Measurements from ENCODE around the gene DDHD1. TPM values are rescaled to one million over a fixed set of nuclear protein-coding genes. Genes with fewer than 3 reads are reported as not detected.

Gene DDHD1
- total RNA-seq, 1 experiment from 2014 or later: 20.0 TPM

DNA sequence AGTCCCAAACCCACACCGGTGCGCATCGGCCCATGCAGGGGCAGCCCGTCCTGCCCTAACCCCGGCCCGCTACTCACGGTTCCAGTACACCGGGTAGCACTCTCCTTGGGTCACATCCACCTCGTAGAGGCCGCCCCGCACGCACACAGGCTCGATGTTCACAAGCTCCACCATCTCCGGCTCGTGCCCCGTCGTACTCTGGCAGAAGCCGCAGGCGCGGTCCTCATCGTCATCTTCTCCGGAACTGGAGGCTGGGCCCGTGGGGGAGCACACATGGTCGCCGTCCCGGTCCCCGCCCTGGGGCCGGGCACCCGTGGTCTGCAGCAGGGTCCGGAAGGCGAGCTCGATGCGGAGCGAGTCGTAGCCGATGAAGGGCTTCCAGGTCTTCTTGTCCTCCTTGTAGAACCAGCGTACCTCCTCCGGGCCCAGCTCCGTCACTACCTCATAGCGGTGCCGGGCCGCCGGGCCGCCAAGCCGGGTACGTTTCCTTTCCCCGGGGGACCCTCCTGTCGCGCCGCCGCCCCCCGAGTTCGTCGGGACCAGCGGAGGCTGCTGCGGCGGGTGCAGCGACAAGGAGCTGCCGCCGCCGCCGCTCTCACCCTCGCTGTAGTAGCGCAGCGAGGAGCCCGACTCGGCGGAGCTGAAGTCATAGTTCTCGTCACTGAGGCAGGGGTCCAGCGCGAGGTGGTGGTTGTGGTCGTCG is 788 bp downstream of the DDHD1 start (continued):
- TF ChIP-seq, protein P1, sequence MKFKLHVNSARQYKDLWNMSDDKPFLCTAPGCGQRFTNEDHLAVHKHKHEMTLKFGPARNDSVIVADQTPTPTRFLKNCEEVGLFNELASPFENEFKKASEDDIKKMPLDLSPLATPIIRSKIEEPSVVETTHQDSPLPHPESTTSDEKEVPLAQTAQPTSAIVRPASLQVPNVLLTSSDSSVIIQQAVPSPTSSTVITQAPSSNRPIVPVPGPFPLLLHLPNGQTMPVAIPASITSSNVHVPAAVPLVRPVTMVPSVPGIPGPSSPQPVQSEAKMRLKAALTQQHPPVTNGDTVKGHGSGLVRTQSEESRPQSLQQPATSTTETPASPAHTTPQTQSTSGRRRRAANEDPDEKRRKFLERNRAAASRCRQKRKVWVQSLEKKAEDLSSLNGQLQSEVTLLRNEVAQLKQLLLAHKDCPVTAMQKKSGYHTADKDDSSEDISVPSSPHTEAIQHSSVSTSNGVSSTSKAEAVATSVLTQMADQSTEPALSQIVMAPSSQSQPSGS (CRISPR knock-in tag; IDR thresholded peaks at IDR 0.05; ENCODE audit: borderline replicate concordance, low read depth): no peak
- no peak for TF ChIP-seq MXD4 (CRISPR knock-in tag; IDR thresholded peaks at IDR 0.05; ENCODE audit: borderline replicate concordance)
- TF ChIP-seq, protein P2, sequence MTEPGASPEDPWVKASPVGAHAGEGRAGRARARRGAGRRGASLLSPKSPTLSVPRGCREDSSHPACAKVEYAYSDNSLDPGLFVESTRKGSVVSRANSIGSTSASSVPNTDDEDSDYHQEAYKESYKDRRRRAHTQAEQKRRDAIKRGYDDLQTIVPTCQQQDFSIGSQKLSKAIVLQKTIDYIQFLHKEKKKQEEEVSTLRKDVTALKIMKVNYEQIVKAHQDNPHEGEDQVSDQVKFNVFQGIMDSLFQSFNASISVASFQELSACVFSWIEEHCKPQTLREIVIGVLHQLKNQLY (CRISPR knock-in tag; IDR thresholded peaks at IDR 0.05): no peak
- TF ChIP-seq NR1H2 (CRISPR knock-in tag; IDR thresholded peaks at IDR 0.05): no peak
- TF ChIP-seq, protein P3, sequence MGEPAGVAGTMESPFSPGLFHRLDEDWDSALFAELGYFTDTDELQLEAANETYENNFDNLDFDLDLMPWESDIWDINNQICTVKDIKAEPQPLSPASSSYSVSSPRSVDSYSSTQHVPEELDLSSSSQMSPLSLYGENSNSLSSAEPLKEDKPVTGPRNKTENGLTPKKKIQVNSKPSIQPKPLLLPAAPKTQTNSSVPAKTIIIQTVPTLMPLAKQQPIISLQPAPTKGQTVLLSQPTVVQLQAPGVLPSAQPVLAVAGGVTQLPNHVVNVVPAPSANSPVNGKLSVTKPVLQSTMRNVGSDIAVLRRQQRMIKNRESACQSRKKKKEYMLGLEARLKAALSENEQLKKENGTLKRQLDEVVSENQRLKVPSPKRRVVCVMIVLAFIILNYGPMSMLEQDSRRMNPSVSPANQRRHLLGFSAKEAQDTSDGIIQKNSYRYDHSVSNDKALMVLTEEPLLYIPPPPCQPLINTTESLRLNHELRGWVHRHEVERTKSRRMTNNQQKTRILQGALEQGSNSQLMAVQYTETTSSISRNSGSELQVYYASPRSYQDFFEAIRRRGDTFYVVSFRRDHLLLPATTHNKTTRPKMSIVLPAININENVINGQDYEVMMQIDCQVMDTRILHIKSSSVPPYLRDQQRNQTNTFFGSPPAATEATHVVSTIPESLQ (CRISPR knock-in tag; IDR thresholded peaks at IDR 0.05): no peak
- TF ChIP-seq E2F1 (CRISPR knock-in tag; IDR thresholded peaks at IDR 0.05): no peak
- TF ChIP-seq OVOL2 (CRISPR knock-in tag; IDR thresholded peaks at IDR 0.05; ENCODE audit: borderline replicate concordance): no peak
- no peak for TF ChIP-seq CBFB (CRISPR knock-in tag; IDR thresholded peaks at IDR 0.05; ENCODE audit: low read depth)
- no peak for TF ChIP-seq MYBL2 (CRISPR knock-in tag; IDR thresholded peaks at IDR 0.05)
- TF ChIP-seq, protein P4, sequence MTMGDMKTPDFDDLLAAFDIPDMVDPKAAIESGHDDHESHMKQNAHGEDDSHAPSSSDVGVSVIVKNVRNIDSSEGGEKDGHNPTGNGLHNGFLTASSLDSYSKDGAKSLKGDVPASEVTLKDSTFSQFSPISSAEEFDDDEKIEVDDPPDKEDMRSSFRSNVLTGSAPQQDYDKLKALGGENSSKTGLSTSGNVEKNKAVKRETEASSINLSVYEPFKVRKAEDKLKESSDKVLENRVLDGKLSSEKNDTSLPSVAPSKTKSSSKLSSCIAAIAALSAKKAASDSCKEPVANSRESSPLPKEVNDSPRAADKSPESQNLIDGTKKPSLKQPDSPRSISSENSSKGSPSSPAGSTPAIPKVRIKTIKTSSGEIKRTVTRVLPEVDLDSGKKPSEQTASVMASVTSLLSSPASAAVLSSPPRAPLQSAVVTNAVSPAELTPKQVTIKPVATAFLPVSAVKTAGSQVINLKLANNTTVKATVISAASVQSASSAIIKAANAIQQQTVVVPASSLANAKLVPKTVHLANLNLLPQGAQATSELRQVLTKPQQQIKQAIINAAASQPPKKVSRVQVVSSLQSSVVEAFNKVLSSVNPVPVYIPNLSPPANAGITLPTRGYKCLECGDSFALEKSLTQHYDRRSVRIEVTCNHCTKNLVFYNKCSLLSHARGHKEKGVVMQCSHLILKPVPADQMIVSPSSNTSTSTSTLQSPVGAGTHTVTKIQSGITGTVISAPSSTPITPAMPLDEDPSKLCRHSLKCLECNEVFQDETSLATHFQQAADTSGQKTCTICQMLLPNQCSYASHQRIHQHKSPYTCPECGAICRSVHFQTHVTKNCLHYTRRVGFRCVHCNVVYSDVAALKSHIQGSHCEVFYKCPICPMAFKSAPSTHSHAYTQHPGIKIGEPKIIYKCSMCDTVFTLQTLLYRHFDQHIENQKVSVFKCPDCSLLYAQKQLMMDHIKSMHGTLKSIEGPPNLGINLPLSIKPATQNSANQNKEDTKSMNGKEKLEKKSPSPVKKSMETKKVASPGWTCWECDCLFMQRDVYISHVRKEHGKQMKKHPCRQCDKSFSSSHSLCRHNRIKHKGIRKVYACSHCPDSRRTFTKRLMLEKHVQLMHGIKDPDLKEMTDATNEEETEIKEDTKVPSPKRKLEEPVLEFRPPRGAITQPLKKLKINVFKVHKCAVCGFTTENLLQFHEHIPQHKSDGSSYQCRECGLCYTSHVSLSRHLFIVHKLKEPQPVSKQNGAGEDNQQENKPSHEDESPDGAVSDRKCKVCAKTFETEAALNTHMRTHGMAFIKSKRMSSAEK (CRISPR knock-in tag; IDR thresholded peaks at IDR 0.05; ENCODE audit: borderline replicate concordance): no peak
- no peak for TF ChIP-seq ZNF423 (CRISPR knock-in tag; IDR thresholded peaks at IDR 0.05)
- no peak for TF ChIP-seq HMGA2 (CRISPR knock-in tag; IDR thresholded peaks at IDR 0.05)
- no peak for TF ChIP-seq TCF7 (CRISPR knock-in tag; IDR thresholded peaks at IDR 0.05; ENCODE audit: low read depth)
- TF ChIP-seq KAT7 (CRISPR knock-in tag; IDR thresholded peaks at IDR 0.05; ENCODE audit: borderline replicate concordance): no peak
- no peak for TF ChIP-seq CTCF (IDR thresholded peaks at IDR 0.05)
- TF ChIP-seq E2F5 (CRISPR knock-in tag; IDR thresholded peaks at IDR 0.05): 0 out of 2 replicates have a peak, but pooled peaks have one; percentile 41
- TF ChIP-seq, protein P5, sequence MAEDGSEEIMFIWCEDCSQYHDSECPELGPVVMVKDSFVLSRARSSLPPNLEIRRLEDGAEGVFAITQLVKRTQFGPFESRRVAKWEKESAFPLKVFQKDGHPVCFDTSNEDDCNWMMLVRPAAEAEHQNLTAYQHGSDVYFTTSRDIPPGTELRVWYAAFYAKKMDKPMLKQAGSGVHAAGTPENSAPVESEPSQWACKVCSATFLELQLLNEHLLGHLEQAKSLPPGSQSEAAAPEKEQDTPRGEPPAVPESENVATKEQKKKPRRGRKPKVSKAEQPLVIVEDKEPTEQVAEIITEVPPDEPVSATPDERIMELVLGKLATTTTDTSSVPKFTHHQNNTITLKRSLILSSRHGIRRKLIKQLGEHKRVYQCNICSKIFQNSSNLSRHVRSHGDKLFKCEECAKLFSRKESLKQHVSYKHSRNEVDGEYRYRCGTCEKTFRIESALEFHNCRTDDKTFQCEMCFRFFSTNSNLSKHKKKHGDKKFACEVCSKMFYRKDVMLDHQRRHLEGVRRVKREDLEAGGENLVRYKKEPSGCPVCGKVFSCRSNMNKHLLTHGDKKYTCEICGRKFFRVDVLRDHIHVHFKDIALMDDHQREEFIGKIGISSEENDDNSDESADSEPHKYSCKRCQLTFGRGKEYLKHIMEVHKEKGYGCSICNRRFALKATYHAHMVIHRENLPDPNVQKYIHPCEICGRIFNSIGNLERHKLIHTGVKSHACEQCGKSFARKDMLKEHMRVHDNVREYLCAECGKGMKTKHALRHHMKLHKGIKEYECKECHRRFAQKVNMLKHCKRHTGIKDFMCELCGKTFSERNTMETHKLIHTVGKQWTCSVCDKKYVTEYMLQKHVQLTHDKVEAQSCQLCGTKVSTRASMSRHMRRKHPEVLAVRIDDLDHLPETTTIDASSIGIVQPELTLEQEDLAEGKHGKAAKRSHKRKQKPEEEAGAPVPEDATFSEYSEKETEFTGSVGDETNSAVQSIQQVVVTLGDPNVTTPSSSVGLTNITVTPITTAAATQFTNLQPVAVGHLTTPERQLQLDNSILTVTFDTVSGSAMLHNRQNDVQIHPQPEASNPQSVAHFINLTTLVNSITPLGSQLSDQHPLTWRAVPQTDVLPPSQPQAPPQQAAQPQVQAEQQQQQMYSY (CRISPR knock-in tag; IDR thresholded peaks at IDR 0.05): peak; percentile 21; the same call in 1 of the 2 replicates
- TF ChIP-seq ERG (CRISPR knock-in tag; IDR thresholded peaks at IDR 0.05): no peak
- TF ChIP-seq, protein P6, sequence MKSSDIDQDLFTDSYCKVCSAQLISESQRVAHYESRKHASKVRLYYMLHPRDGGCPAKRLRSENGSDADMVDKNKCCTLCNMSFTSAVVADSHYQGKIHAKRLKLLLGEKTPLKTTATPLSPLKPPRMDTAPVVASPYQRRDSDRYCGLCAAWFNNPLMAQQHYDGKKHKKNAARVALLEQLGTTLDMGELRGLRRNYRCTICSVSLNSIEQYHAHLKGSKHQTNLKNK (CRISPR knock-in tag; IDR thresholded peaks at IDR 0.05): no peak
